Measurements from ENCODE around the gene KANK3. TPM values are rescaled to one million over a fixed set of nuclear protein-coding genes. Genes with fewer than 3 reads are reported as not detected.

The KANK3 gene
- total RNA-seq, 1 experiment from 2014 or later, result 7.7 TPM

DNA sequence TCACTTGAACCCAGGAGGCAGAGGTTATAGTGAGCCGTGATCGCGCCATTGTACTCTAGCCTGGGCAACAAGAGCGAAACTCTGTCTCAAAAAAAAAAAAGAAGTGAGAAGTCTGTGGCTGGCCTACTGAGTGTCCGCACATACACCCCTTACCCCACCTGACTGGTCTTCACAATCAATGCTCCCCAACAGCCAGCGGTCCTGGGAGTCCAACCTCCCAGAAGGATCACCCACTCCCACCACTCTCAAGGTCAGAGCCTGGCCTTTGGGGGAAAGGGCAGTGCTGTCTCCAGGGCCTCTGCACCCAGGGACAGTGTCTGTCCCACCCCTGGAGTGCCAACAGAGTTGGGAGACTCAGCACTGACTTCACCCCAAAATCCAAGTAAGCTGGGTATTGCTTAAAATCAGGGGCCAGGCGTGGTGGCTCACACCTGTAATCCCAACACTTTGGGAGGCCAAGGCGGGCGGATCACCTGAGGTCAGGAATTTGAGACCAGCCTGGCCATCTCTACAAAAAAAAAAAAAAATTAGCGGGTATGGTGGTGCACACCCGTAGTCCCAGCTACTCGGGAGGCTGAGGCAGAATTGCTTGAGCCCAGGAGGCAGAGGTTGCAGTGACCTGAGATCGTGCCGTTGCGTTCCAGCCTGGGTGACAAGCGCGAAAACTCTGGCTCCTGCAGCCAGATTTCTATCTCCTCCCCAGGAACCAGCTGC, 32.6 kb downstream of the KANK3 start:
- Histone ChIP-seq H4K8ac (replicated peaks; ENCODE audit: insufficient read length, low read depth, low read length) (no peak overlapping the region), H3K56ac (ENCODE audit: insufficient read length, low read depth, low read length) (no peak overlapping the region), H3K9ac (ENCODE audit: extremely low read depth, insufficient read length, low read length) (no peak overlapping the region), H3K79me1 (ENCODE audit: insufficient read depth, low read depth, low read length, poor library complexity, severe bottlenecking) (no peaks in the 10 kb centered on the region), H3K4ac (ENCODE audit: low read depth, low read length) (no peak overlapping the region), H2BK5ac (ENCODE audit: insufficient read length, low read length) (no peak overlapping the region), H2BK15ac (ENCODE audit: low read depth, low read length) (no peak overlapping the region), H2AK5ac (ENCODE audit: insufficient read length, low read length) (no peak overlapping the region), H3K27ac (ENCODE audit: insufficient read length, low read depth, low read length) (no peak overlapping the region), H2BK120ac (ENCODE audit: low read depth, low read length, poor library complexity, severe bottlenecking) (no peak overlapping the region), H3K79me2 (ENCODE audit: insufficient read depth, low read length) (no peaks in the 10 kb centered on the region; the same call in 1 of the 2 replicates), H3K4me1 (ENCODE audit: insufficient read depth, low read length) (no peaks in the 10 kb centered on the region), H4K20me1 (ENCODE audit: control insufficient read depth, insufficient read depth, insufficient read length) (no peaks in the 10 kb centered on the region), H3K4me2 (ENCODE audit: insufficient read depth, insufficient read length, low read length) (no peak overlapping the region), H3K18ac (ENCODE audit: insufficient read length, low read depth, low read length) (no peak overlapping the region), H2BK20ac (ENCODE audit: low read depth, low read length, poor library complexity, severe bottlenecking) (no peak overlapping the region), H3T11ph (ENCODE audit: low read length) (no peak overlapping the region), H4K91ac (ENCODE audit: insufficient read length, low read depth, low read length) (no peak overlapping the region), H3K23ac (ENCODE audit: insufficient read length, low read depth, low read length) (no peak overlapping the region), H3K23me2 (ENCODE audit: insufficient read length, low read depth, low read length, poor library complexity, severe bottlenecking) (peaks cover 11% of the 10 kb centered on the region), H3K9me3 (ENCODE audit: control insufficient read depth, low read depth, low read length) (no peaks in the 10 kb centered on the region), H2AFZ (ENCODE audit: low read length) (no peak overlapping the region), H4K5ac (ENCODE audit: insufficient read length, low read depth, low read length) (no peak overlapping the region), H3K27me3 (ENCODE audit: insufficient read depth, low read length) (no peaks in the 10 kb centered on the region), H2BK12ac (ENCODE audit: insufficient read length, low read depth, low read length) (no peak overlapping the region), H3K14ac (ENCODE audit: insufficient read depth, low read length) (no peak overlapping the region)
- TF ChIP-seq, protein P1, sequence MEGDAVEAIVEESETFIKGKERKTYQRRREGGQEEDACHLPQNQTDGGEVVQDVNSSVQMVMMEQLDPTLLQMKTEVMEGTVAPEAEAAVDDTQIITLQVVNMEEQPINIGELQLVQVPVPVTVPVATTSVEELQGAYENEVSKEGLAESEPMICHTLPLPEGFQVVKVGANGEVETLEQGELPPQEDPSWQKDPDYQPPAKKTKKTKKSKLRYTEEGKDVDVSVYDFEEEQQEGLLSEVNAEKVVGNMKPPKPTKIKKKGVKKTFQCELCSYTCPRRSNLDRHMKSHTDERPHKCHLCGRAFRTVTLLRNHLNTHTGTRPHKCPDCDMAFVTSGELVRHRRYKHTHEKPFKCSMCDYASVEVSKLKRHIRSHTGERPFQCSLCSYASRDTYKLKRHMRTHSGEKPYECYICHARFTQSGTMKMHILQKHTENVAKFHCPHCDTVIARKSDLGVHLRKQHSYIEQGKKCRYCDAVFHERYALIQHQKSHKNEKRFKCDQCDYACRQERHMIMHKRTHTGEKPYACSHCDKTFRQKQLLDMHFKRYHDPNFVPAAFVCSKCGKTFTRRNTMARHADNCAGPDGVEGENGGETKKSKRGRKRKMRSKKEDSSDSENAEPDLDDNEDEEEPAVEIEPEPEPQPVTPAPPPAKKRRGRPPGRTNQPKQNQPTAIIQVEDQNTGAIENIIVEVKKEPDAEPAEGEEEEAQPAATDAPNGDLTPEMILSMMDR (conservative IDR thresholded peaks at IDR 0.05), result no peak
- Mint-ChIP-seq H3K27me3 (ENCODE audit: low read depth) (no peaks in the 10 kb centered on the region), H3K36me3 (ENCODE audit: insufficient read depth in 1 of 3, low read depth in 3 of 3) (peaks cover 33 to 48% (median 40%) of the 10 kb centered on the region in 3 experiments), H3K4me3 (no peak overlapping the region), H3K4me1 (peaks cover 14 to 18% of the 10 kb centered on the region in 2 experiments), H3K9me3 (no peaks in the 10 kb centered on the region), H3K27ac (no peak overlapping the region)
- DNase-seq, result no peak
- no CpG with 5 or more reads among the region's 17 CpGs for WGBS (ENCODE audit: extremely low coverage, insufficient read length, low lambda C conversion rate)
